HEK293T (cell line): ENCODE results near the gene UNC50.

Experiments
- BHLHE40 ChIP-seq: fragments of 450-650 bp; IDR thresholded peaks from 2 replicates; pipeline ENCODE4 v1.6.1; 2016; ENCODE audit warnings: mild to moderate bottlenecking, moderate library complexity, borderline replicate concordance
- CTBP1 ChIP-seq: fragments of 450-650 bp; IDR thresholded peaks from 2 replicates; pipeline ENCODE4 v1.6.1; 2016; ENCODE audit warnings: borderline replicate concordance
- ELF4 ChIP-seq: fragments of 450-650 bp; IDR thresholded peaks from 2 replicates; pipeline ENCODE4 v1.6.1; 2017; ENCODE audit warnings: antibody characterized with exemption
- FOXM1 ChIP-seq: fragments of 450-650 bp; IDR thresholded peaks from 2 replicates; pipeline ENCODE4 v1.6.1; 2017; ENCODE audit warnings: mild to moderate bottlenecking, borderline replicate concordance
- L3MBTL2 ChIP-seq: fragments of 450-650 bp; conservative IDR thresholded peaks from 2 replicates; pipeline ENCODE4 v1.6.1; 2016; ENCODE audit warnings: mild to moderate bottlenecking
- PKNOX1 ChIP-seq: fragments of 450-650 bp; IDR thresholded peaks from 2 replicates; pipeline ENCODE4 v1.6.1; 2016
- SP1 ChIP-seq: fragments of 450-650 bp; IDR thresholded peaks from 2 replicates; pipeline ENCODE4 v1.6.1; 2017
- SUZ12 ChIP-seq: fragments of 450-650 bp; IDR thresholded peaks from 2 replicates; pipeline ENCODE4 v1.6.1; 2016; ENCODE audit warnings: mild to moderate bottlenecking
- TARDBP ChIP-seq: fragments of 450-650 bp; IDR thresholded peaks from 2 replicates; pipeline ENCODE4 v1.6.1; 2016
- ZNF384 ChIP-seq: fragments of 450-650 bp; IDR thresholded peaks from 2 replicates; pipeline ENCODE4 v1.6.1; 2016

GRCh38 chr2:98632351-98632750 lies 24.0 kb downstream of the UNC50 start:
- no peak for TF ChIP-seq L3MBTL2
- TF ChIP-seq SP1 = no peak
- TF ChIP-seq TARDBP = no peak
- no peak for TF ChIP-seq PKNOX1
- TF ChIP-seq SUZ12 = no peak
- no peak for TF ChIP-seq ZNF384
- TF ChIP-seq FOXM1 = no peak
- no peak for TF ChIP-seq BHLHE40
- TF ChIP-seq ELF4 = no peak
- no peak for TF ChIP-seq CTBP1
